Stimulated activated CD8-positive, alpha-beta memory T cell treated with anti-CD3 and anti-CD28 coated beads, Interleukin-7, amount 100 ng/mL, for 48 hours (primary cell): ENCODE measurements around the gene IL19.
A peak's percentile ranks its signal among the peaks of the same experiment; 100 is the strongest.

ENCODE experiments used
- DNase-seq, 2 donors: peaks; one replicate each; pipeline ENCODE4 v3.0.0-alpha.2; 2020; ENCODE audit warnings: low read depth in 1 of 2; ENCODE audit errors: extremely low read depth in 1 of 2

IL19 gene

DNA sequence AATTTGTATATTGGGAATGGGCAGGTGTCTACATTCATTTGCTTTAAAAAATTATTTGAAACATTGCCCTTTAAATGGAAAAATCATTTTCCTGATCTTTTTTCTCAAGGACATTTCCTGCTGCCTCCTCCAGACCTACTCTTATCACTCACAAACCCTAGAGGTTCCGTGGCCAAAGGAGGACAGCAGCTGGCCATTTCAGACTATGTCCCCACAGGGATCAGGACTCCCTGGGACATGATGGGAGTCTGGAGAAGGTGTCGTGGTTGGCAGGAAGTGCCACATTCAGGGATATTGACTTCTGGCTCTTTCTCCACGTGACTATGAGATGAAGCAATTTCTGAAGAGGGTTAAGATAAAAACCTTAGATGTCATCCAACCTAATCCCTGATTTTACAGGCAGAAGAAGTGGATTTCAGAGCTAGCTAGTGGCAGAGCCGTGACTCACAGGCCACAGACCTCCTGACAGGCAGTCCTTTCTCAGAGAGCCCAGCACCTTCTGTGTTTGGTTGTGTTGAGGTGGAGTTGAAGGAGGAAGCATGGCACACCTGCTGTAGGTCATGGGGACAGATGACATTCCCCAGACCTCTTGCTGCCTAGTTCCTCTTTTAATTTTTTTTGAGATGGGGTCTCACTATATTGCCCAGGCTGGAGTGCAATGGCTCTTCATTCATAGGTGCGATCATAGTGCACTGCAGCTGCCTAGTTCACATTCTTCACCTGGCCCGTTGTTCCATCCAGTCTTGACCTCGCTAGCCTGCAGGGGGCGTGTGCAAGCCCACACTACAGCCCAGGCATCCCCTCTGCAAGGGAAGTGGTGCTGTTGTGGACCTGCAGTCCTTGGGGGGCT, 27.2 kb downstream of the IL19 start:
- no peak for DNase-seq

DNA sequence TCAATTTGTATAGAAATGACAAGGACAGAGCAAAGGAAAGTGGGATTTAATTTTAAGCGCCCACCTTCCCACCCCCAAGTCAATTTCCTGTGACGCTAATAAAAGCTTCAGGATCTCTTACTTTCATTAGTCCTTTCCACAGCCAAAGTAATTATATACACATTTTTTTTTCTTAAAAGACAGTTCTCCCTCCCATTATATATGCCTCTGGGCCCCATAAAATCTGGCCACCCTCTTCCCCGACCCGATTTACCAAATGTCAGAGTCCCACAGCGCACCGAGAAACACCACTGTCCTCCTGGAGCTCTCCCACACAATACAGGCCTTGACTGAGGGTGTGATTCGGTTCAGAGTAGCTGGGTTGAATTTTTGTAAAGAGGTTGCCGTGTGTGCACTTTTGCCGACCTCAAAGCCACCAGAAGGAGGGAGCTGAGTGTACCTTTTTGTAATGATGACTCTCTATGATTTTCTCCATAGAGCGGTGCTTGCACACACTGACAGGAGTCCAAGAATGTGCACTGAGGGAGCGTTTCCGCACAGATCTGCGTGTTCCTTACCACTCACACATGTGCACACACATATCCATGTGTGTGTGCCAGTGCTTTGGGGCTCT, 27.9 kb downstream of the IL19 start:
- DNase-seq: no peak

DNA sequence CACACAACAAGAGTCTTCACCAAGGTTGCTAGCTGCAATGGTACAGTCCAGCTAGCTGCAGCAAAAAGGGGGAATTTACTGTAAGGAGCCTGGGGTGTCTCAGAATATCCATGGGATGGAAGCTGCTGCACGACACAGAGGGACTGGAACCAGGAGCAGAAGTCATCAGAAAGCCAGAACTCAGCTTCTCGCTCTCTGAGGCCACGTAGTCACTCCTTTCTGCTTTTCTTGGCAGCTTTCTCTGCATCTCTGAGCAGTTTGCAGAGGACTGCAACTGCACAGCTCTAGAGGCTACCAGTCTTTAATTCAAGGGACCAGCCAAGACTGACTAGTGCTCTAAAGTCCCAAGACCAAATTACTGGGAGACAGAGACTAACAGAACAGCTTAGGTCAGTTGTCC, 28.7 kb downstream of the IL19 start:
- no peak for DNase-seq

DNA sequence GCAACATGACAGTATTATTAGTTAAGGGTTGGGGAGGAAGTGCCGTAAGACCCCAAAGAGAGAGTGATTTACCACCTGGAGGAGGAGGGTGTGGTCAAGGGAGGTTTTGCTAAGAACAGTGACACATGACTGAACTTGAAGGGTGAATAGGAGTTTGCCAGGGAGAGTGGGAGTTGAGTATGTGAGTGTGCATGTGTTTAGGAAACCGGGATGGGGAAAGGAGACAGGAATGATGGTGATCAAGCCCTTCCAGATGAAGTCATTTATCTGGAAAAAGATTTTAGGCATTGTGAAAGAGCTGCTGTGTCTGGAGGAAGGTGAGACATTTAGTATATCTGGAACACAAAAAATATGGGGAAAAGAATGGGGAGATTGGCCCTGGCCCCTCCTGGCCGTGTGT, 29.8 kb downstream of the IL19 start:
- no peak for DNase-seq

DNA sequence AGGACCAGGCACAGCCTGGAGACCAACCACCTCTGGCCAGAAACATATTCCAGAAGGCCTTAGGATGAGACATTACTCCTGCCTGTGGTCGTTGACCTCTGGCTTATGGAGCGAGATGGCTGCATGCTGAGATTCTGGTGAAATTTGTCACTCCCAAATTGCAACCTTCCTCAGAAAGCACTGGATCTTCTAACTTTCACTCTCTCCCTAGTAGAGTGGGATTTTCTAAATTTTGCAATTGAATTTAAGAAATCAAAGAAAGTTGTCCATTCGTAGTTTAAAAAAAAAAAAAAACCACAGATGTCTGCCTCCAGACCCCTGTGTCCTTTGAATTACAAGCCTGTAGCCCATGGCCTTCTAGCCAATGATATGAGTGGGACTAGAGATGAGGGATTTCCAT, 30.3 kb downstream of the IL19 start:
- DNase-seq: no peak

DNA sequence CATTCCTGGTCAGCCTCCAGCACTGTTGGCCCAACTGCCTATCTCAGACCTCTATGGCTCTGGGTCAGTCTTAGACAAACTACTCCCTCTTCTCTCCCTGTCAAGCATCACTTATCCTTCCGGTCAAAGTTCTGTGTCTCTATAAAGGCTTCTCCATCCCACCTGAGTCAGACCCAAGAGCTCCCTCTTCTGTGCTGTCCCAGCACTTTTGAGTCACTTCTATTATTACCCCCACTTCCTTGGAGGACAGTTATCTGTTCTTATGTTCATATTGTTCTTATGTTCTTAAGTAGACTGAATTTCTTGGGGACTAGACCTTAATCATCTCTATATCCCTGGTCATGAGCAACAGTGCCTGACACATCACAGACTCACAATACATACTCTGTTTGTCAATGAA, 30.9 kb downstream of the IL19 start:
- no peak for DNase-seq

DNA sequence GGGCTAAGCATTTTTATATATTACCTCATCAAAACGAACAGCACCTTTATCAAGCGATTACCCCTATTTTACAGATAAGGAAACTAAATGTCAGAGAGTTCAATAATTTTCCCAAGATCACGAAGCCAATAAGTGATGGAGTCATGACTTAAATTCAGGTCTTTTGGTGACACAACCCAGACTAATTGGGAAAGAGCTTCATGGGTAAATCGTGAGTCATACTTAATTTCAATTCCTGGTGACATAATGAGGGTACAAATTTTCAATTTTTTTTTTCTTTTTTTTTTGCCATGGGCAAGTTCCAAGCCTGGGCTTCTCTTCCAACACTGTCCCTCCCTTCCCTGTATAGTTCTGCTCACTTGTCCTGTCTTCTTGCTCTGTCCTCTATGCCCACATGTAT, 31.8 kb downstream of the IL19 start:
- DNase-seq: no peak

DNA sequence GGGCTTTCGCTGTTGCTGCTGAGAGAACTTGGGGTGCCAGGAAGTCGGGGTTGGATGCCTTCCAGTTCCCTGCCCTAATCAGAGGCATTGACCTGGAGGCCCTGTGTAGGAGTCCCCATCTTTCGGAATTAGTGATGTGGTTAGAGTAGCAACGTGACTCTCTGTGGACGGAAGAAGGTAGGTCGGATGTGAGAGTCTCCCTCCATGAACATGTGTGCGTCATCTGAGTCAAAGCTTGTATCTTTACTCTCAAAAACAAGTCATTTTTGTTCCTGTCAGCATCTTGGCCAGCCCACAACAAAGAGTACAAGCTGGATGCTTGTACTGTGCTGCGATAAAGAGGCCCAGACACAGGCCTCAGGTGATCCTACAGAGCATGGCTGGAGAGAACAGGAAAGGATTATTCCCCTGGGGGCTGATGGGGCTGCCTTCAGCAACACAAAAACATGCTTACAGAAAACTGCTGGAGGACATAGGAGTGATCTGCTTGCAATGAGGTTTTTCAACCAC, 32.7 kb downstream of the IL19 start:
- DNase-seq: peak; percentile 37 to 82

DNA sequence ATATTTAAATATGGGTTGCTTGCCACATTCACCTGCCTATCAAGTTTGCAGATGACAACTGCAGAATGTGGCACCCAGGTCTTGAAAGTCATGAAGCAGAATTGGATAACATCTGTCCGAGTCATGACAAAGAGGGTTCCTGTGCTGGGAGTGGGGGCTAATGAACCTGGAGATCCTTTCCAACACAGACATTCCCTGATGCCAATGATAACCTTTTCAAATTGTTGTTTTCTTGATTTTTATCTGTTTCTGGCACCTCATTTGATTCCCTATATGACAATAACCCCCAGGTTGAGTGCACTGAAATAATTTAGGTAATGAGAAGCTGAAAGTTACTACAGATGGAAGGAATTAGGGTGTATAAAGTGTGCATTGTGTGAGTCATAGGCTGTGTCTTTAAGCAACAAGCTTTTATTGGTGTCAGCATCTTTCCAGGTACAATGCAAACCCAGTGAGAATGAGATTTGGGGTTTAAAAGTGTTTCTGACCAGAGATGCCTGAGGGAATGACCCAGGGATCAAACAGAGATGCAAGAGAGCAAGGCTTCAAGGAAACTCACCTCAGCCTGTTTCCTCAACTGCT, 33.7 kb downstream of the IL19 start:
- DNase-seq: no peak

DNA sequence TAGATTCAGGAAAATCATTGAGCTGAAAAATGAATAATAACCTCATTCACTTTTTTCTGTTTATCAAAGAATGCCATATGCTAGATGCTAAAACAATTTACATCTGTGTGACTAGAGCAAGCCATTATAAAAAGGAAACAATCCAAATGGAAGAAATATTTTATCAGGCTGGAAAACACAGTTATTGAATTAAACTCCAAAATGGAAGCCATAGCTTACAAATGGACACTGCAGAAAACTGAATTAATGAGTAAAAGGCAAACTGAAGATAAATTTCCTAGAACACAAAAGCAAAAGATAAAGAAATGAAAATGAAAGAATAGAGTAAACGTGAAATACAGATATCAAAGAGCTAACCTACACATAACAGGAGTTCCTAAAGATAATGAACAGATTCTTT, 34.8 kb downstream of the IL19 start:
- no peak for DNase-seq

DNA sequence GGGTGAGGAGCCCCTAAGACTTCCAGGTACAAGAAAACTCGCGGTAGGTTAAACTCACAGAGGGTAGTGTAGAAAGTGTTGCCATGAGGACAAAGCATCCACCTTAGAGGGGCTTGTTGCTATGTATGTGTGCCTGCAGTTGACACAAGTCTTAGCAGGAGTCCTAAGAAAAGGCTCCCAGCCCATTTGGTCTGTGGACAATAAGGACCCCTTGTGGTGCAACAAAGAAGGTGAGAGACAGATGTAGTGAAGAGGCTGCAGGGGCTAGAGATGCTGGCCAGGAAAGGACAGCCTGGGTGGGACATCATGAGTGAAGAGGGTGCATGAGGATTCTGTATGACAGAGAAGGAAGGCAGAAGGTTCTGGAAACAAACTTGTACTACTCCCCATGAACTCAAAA, 38.0 kb downstream of the IL19 start:
- DNase-seq: no peak

DNA sequence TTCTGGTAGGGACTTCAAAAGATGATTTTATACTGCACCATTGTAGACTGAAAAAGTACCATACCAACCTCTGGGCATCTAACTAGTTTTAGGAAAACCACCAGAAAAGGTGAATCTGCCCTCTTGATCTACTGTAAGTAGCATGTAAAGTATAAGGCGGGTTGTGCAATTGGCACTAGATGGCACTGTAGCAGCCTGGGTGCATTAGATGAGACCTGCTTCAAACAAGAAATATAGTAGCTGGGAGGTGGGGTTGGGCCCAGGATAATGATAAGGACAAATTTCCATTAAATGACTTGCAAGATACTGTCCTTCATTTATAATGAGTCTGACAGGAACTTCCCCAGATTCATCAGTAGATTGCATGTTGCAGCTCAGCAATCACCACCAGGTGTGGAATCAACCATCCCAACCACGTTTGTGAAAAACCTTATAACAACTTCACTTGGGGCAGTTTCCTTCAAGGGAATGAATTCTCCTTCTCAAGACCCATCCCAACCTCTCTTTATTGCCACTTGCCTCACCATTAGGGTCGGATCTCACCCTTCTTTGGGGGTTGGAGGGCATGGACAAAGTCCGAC, 39.0 kb downstream of the IL19 start:
- DNase-seq: no peak

DNA sequence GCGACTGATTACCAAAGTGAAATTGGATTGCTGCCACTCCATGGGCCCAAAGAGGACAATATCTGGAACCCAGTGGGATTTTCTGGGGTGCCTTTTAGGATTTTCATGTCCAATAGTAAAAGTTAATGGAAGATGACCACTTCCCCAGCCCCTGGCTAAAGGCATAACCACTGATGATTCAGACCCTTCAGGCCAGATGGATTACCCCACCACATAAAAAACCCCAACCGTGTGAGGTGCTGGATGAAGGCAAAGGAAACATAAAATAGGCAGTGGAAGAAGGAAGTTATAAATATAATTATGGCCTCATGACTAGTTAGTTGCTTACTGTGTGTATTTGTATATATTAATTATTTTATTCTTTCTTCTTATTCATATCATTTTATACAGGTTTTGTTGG, 41.9 kb downstream of the IL19 start:
- DNase-seq: no peak

DNA sequence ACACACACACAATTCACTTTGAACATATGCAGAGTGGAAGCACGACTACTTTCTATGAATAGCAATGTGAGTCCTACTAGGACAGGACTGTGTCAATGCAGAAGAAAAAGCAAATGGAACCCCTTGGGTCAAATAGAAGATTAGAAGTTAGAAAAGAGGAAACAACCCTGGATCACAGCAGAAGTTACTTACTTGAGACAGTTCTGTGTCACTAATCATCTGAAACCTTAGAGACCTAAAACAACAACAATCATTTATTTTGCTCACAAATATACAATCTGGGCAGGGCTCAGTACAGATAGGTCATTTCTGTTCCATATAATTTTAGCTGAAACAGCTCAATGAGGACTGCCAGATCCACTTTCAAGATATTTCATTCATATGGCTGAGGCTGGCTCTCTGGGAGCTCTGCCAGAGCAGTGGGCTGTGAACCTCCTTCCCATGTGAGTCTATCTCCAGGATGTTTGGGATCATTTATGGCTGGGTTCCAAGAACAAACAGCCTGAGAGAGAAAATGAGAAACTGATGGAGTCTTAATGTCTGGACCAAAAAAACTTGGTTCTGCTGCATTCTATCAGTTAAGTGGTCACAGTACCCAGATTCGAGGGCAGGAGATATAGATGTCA, 44.3 kb downstream of the IL19 start:
- DNase-seq: no peak

DNA sequence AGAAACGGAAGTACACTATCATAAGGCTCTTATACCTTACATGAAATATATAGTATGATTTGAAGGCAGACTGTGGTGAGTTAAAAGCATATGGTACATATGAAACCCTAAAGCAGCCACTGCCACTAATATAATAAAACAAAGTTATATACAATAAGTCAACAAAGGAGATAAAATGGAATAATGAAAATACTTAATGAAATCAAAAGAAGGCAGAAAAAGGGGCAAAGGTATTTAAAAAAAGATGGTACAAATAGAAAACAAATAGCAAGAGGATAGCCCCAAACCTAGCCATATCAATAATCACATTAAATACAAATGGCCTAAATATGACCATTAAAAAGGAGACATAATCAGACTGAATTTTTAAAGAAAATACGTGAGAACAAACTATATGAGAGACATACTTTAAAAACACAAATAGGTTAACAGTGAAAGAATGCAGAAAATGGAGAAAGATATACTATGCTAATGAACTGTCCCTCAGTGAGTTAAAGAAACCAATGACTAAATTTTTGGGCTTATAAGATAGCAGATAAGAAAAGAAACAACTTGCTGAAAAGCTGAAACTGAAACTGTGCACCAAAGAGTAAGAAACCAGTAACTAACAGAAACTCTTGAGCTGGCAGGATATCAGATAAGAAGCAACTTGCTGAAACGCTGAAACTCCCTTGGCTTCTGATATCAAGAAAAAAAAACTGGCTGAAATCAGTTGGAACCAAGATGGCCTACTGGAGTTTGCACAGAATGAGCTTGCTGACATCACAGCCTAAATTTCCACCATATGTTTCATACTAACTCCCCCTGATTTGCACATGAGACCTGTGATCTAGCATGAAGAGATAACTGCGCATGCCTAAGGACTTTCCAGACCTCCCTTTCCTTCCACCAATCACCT, 46.1 kb downstream of the IL19 start:
- no peak for DNase-seq

DNA sequence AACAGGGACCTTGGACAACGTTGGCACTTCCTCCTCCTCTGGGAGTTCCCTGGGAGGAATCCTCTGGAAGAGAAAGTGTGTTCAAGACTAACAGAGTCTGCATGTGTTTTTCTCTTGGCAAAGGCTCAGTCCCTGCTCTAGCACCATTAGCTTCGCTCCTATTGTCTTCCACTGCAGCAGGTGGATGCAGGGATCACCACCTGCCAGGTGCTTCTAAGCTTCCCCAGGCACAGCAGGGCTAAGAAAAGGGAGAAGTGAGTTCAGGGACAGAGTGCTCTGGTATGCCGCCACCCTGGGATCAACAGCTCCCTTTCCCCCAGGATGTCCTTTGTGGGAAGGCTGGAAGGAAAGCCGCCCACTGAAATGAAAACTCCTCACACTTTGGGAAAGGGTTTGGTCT, 50.9 kb downstream of the IL19 start:
- DNase-seq: no peak

DNA sequence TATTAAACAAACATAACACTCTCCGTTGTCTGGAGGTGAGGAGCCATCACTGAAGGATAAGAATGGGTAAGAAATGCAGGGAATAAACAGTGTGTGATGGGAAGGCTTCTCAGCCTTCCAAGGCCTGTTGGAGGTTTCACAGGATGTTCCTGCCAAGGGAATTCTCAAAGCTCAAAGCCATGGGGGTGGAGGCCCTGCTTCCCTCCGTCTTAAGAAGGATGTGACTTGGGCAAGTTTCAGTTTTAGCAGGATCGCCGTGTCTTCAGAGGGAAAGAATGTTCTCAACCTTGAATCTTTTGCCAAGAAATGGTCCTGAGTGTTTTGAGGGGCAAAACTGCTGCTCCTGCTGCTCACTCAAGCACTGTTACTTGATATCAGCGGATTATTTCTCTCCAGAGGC, 53.2 kb downstream of the IL19 start:
- no peak for DNase-seq

DNA sequence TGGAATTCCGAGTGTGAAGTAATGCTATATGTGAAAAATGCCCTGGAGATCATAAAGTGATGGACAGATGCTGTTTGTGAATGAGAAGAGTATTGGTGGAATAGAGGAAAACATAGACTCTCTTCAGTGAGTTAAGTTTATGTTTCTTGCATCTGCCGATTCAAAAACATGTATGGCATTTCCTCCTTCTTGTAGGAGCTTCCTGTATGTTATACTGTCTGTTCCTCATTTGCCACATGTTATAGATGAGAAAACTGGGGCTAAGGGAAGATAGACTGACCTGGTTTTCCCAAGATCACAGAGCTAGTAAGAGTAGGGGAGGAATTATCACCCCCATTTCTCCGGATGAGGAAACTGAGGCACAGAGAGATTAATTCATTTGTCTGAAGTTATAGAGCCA, 53.8 kb downstream of the IL19 start:
- no peak for DNase-seq

DNA sequence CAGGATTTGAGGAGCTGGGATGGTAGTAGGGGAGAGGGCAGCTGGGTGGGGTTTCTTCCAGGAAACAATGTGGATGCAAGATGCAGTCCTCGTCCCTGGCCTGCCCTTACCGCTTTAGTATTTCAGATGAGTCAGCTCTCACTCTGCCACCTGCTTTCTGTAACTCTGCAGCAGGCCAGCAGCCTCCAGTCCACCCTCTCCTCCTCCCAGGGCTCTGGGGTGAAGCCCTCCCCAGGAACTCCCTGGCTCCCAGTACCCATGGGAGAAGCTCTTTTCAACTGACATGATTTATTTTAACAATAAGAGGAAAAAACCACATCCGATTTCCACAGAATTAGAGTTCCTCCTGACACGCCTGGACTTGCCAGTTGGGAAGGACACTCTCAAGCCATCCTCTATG, 55.8 kb downstream of the IL19 start:
- no peak for DNase-seq

DNA sequence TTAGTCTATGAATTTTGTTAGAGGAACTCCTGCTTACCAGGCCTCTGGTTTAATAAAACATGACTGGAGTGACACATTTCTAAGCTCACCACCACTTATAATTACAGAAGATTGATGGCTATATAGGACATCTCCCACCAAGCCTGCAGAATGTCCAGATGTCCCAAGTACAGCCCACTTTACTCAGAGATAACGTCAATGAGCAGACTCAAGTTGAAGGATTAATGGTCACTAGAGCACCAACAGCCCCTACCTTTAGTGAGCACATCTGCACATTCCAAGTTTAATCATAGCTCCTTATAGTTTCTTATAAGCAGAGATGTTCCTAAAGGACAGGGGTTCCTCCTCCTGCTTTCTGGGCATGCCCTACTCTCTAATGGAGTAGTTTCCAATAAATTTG, 57.5 kb downstream of the IL19 start:
- DNase-seq: no peak
